Dermis lymphatic vessel endothelial cell (primary cell): Measurements from ENCODE around the gene ITPRID2. TPM values are rescaled to one million over a fixed set of nuclear protein-coding genes. Genes with fewer than 3 reads are reported as not detected.

Source experiments
- total RNA-seq: library from RNA; depleted of rRNA; stranded (reverse); fragments of >200 nt; gene quantifications from 2 replicates; pipeline ENCODE4 v1.2.1, GENCODE V29; 2014

The ITPRID2 gene
- total RNA-seq = 130 and 172 TPM in 2 replicates

DNA sequence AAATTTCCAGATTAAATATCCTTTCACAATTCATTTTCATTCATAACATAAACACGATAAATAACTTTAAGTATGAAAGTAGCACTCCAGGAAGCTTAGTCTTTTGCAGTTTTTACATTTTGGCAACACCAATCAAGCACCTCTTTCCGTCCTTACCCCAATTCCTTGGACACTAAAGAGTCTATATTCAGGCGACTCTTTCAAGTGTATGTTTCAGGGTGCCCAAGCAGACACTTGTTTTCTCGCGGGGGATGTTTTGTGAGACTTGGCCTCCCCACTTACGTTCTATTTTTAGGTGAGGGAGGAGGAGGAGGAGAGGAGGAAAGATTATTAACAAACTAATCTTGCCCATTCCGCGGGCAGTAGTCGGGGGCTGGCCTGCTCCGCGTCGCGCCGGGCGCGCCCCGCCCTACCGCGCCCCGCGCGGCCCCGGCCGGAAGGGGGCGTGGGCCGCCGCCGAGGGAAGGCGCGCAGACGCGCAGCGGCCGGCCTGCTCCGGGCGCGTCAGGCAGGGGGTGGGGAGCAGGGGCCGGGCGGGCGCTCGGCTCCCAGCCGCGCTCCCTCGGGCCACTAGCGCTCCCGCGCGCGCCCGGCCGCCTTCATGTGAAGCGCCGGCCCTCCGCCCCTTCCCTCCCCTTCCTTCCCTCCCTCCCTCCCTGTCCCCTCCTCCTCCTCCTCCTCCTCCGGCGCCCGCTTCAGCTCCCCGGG, at the start of gene ITPRID2:
ITPRID2 (plus strand) TSS at position 473 of the 708 bp plus-strand sequence. CDS start 337 bp downstream, outside the sequence.

Other genes starting within 250 kb of the ITPRID2 start
- gene CERKL, start 234.6 kb upstream of the ITPRID2 start, total RNA-seq = not detected in 2 replicates
- not detected in 2 replicates for gene NEUROD1, start 211.2 kb upstream of the ITPRID2 start, total RNA-seq
- 0.33 TPM in 1 of 2 replicates, not detected in the other for gene PPP1R1C, start 94.1 kb downstream of the ITPRID2 start, total RNA-seq